NCI-H82 treated with DMSO at 0.1 percent for 48 hours (cell line): ENCODE data around the gene EIF4ENIF1.
"Not testable (repeated sequence)": the region's sequence is repeated elsewhere in the genome, so short reads cannot be mapped to it uniquely, and the experiment has no call there.

Experiments
- DNase-seq: peaks from one replicate; lab custom pipeline; 2025; ENCODE audit not compliant: unreplicated experiment; lab: John Stamatoyannopoulos, UW

The EIF4ENIF1 gene

GRCh38 chr22:31445642-31446041 lies 44.0 kb downstream of the EIF4ENIF1 start:
- no peak for DNase-seq

- no peak for DNase-seq
These were observed 46.1 kb downstream of the EIF4ENIF1 start for GRCh38 chr22:31443516-31443915.

GRCh38 chr22:31442768-31443489 lies 46.7 kb downstream of the EIF4ENIF1 start:
- no peak for DNase-seq

- no peak for DNase-seq
These were observed 48.0 kb downstream of the EIF4ENIF1 start for GRCh38 chr22:31441652-31442051.

- no peak for DNase-seq
These were observed 49.0 kb downstream of the EIF4ENIF1 start for GRCh38 chr22:31440681-31441080.

- no peak for DNase-seq
These were observed 49.8 kb downstream of the EIF4ENIF1 start for GRCh38 chr22:31439808-31440207.

GRCh38 chr22:31436132-31436531 lies 53.5 kb downstream of the EIF4ENIF1 start:
- no peak for DNase-seq

GRCh38 chr22:31431950-31432349 lies 57.7 kb downstream of the EIF4ENIF1 start:
- no peak for DNase-seq

- DNase-seq = no peak
These were observed 64.2 kb downstream of the EIF4ENIF1 start for GRCh38 chr22:31425331-31426050.

- DNase-seq = not testable (repeated sequence)
These were observed 87.3 kb downstream of the EIF4ENIF1 start for GRCh38 chr22:31402350-31402749.

- DNase-seq = peak; percentile 28
These were observed 89.6 kb downstream of the EIF4ENIF1 start for GRCh38 chr22:31400023-31400397.

- DNase-seq = peak; percentile 74
These were observed 90.2 kb downstream of the EIF4ENIF1 start, which contains the start of gene DRG1 for GRCh38 chr22:31399211-31400022. Gene DRG1, plus strand, starts transcription at chr22:31399604. Its CDS starts 80 bp downstream, at chr22:31399684.

GRCh38 chr22:31398231-31398630 lies 91.4 kb downstream of the EIF4ENIF1 start:
- peak; percentile 43 for DNase-seq

GRCh38 chr22:31394326-31394725 lies 95.3 kb downstream of the EIF4ENIF1 start:
- DNase-seq = no peak

GRCh38 chr22:31393893-31394292 lies 95.7 kb downstream of the EIF4ENIF1 start:
- no peak for DNase-seq
